GM12865 (cell line): ENCODE measurements around the gene GNAI2.
A peak's percentile ranks its signal among the peaks of the same experiment; 100 is the strongest.

Experiments used
- DNase-seq: peaks from one replicate; pipeline ENCODE4 v3.0.0; 2010; ENCODE audit warnings: low read depth
- H3K4me3 ChIP-seq: 2 replicates; pipeline ENCODE4 v1.5.1; 2011; ENCODE audit warnings: mild to moderate bottlenecking, low read depth, low read length, control low read depth
- TF ChIP-seq, protein P1 (sequence below): IDR thresholded peaks from 2 replicates; pipeline ENCODE4 v1.5.1; 2011; ENCODE audit warnings: low read length, control low read depth, low read depth, inconsistent platforms; ENCODE audit not compliant: insufficient read depth; ENCODE audit errors: missing control alignments

The GNAI2 gene

GRCh38 chr3:50233176-50233575 lies 2.8 kb upstream of the GNAI2 start:
- no peak for DNase-seq
- TF ChIP-seq, protein P1, sequence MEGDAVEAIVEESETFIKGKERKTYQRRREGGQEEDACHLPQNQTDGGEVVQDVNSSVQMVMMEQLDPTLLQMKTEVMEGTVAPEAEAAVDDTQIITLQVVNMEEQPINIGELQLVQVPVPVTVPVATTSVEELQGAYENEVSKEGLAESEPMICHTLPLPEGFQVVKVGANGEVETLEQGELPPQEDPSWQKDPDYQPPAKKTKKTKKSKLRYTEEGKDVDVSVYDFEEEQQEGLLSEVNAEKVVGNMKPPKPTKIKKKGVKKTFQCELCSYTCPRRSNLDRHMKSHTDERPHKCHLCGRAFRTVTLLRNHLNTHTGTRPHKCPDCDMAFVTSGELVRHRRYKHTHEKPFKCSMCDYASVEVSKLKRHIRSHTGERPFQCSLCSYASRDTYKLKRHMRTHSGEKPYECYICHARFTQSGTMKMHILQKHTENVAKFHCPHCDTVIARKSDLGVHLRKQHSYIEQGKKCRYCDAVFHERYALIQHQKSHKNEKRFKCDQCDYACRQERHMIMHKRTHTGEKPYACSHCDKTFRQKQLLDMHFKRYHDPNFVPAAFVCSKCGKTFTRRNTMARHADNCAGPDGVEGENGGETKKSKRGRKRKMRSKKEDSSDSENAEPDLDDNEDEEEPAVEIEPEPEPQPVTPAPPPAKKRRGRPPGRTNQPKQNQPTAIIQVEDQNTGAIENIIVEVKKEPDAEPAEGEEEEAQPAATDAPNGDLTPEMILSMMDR, result no peak
- H3K4me3 ChIP-seq, result no peak overlapping the region

GRCh38 chr3:50236484-50237132 lies 604 bp downstream of the GNAI2 start:
- TF ChIP-seq, protein P1, result no peak
- H3K4me3 ChIP-seq, result peak overlapping the region; percentile 81
- DNase-seq, result no peak

DNA sequence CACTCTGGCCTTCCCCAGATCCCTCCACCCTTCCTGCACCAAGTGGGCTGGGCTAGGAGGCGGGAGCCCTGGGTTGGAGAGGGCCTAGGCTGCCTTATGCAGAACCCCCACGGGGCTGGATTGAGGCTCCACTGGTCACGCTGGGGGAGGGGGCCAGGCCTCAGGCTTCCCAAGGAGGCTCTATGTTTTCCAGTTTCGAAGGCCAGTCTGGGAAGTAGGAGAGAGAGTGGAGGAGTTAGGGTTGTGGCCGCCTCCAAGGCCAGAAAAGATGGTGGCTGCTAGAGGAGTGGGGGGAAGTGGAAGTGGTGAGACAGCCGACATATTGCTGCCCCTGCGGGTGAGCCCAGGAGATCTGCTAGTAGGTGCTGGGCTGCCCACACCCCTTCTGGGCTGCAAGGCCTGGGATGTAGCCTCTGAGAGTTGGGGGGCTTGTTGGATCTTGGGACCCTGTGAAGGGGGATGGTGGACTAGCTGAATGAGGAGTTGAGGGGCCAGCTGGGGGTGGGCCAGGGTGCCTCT lies 1.2 kb downstream of the GNAI2 start:
- peak overlapping the region; percentile 81 for H3K4me3 ChIP-seq
- TF ChIP-seq, protein P1, result no peak
- DNase-seq, result peak; percentile 43

GRCh38 chr3:50237754-50238548 lies 1.9 kb downstream of the GNAI2 start:
- TF ChIP-seq, protein P1, result no peak
- peak overlapping the region; percentile 81 for H3K4me3 ChIP-seq
- peak; percentile 91 for DNase-seq

- H3K4me3 ChIP-seq, result peak overlapping the region; percentile 81
Measured at GRCh38 chr3:50238549-50239026, 2.6 kb downstream of the GNAI2 start.

GRCh38 chr3:50239649-50240048 lies 3.6 kb downstream of the GNAI2 start:
- no peak for DNase-seq

More at GRCh38 chr3:50238549-50239026, 2.6 kb downstream of the GNAI2 start:
- TF ChIP-seq, protein P1, result no peak
- DNase-seq, result no peak

More at GRCh38 chr3:50239649-50240048, 3.6 kb downstream of the GNAI2 start:
- TF ChIP-seq, protein P1, result no peak
- no peak overlapping the region for H3K4me3 ChIP-seq
